HEK293 (cell line): ENCODE measurements around the gene MMADHC.

Experiments used
- CTCF ChIA-PET: fragments of 350-600 bp; formaldehyde crosslinking; extraction: SDS; loops from one replicate; lab custom pipeline; 2021; ENCODE audit warnings: antibody characterized with exemption; lab: Yijun Ruan, JAX
- POLR2A ChIA-PET: fragments of 300-600 bp; formaldehyde crosslinking; extraction: SDS; loops from one replicate; lab custom pipeline; 2020; ENCODE audit warnings: antibody characterized with exemption, inconsistent platforms; lab: Yijun Ruan, JAX
- H3K27ac ChIP-seq: fragments of 200-500 bp; sonication (Bioruptor generic); 2 replicates; pipeline ENCODE4 v1.5.1; 2014; ENCODE audit warnings: low read depth, low read length, control low read depth, inconsistent platforms; ENCODE audit errors: extremely low read depth
- H3K36me3 ChIP-seq, 2 experiments: fragments of 200-500 bp in 1 of 2; sonication (Bioruptor generic) in 1 of 2; 1 replicate in 1 of 2; 2 replicates in 1 of 2; pipeline ENCODE4 v1.5.1; 2014 to 2017; ENCODE audit warnings: inconsistent platforms in 2 of 2, low read length in 2 of 2; ENCODE audit not compliant: control insufficient read depth in 2 of 2, insufficient read depth in 1 of 2
- H3K4me1 ChIP-seq: fragments of 200-500 bp; sonication (Bioruptor generic); 2 replicates; pipeline ENCODE4 v1.5.1; 2014; ENCODE audit warnings: mild to moderate bottlenecking, low read length, inconsistent platforms; ENCODE audit not compliant: control insufficient read depth, insufficient read depth
- H3K4me3 ChIP-seq: 2 replicates; pipeline ENCODE4 v1.5.1; 2011; ENCODE audit warnings: low read depth, mild to moderate bottlenecking, control low read depth, low read length, moderate library complexity
- H3K9me3 ChIP-seq: fragments of 200-500 bp; sonication (Bioruptor generic); 2 replicates; pipeline ENCODE4 v1.5.1; 2014; ENCODE audit warnings: low read depth, low read length, inconsistent platforms; ENCODE audit not compliant: control insufficient read depth, insufficient read depth
- FEZF1 ChIP-seq: fragments of 450-650 bp; formaldehyde crosslinking; IDR thresholded peaks from 2 replicates; pipeline ENCODE4 v1.5.1; 2016; ENCODE audit warnings: missing biosample characterization, missing genetic modification characterization
- GLI4 ChIP-seq: fragments of 450-650 bp; formaldehyde crosslinking; IDR thresholded peaks from 2 replicates; pipeline ENCODE4 v1.5.1; 2016; ENCODE audit warnings: missing biosample characterization, missing genetic modification characterization
- HOXA7 ChIP-seq: sonication (generic); formaldehyde crosslinking; IDR thresholded peaks from 2 replicates; pipeline ENCODE4 v1.8.1; 2022; ENCODE audit warnings: missing genetic modification reagents, borderline replicate concordance
- MZF1 ChIP-seq: fragments of 450-650 bp; formaldehyde crosslinking; IDR thresholded peaks from 2 replicates; pipeline ENCODE4 v1.5.1; 2017; ENCODE audit warnings: missing biosample characterization, missing genetic modification characterization, borderline replicate concordance
- PRDM4 ChIP-seq: fragments of 450-650 bp; formaldehyde crosslinking; IDR thresholded peaks from 2 replicates; pipeline ENCODE4 v1.5.1; 2017; ENCODE audit warnings: missing biosample characterization, missing genetic modification characterization
- SCRT2 ChIP-seq: fragments of 450-650 bp; formaldehyde crosslinking; IDR thresholded peaks from 2 replicates; pipeline ENCODE4 v1.5.1; 2016; ENCODE audit warnings: missing biosample characterization, missing genetic modification characterization
- SP7 ChIP-seq: fragments of 450-650 bp; formaldehyde crosslinking; IDR thresholded peaks from 2 replicates; pipeline ENCODE4 v1.5.1; 2016; ENCODE audit warnings: missing biosample characterization, missing genetic modification characterization
- YY1 ChIP-seq: fragments of 450-650 bp; formaldehyde crosslinking; IDR thresholded peaks from 2 replicates; pipeline ENCODE4 v1.5.1; 2018; ENCODE audit warnings: missing biosample characterization, missing genetic modification characterization
- ZBTB17 ChIP-seq: fragments of 450-650 bp; formaldehyde crosslinking; IDR thresholded peaks from 2 replicates; pipeline ENCODE4 v1.5.1; 2016; ENCODE audit warnings: missing biosample characterization, missing genetic modification characterization
- ZBTB21 ChIP-seq: fragments of 450-650 bp; formaldehyde crosslinking; IDR thresholded peaks from 2 replicates; pipeline ENCODE4 v1.5.1; 2017; ENCODE audit warnings: missing biosample characterization, missing genetic modification characterization
- ZBTB44 ChIP-seq: fragments of 450-650 bp; IDR thresholded peaks from 2 replicates; pipeline ENCODE4 v1.5.1; 2018; ENCODE audit warnings: missing biosample characterization, mild to moderate bottlenecking, missing genetic modification characterization
- ZNF280C ChIP-seq: fragments of 450-650 bp; formaldehyde crosslinking; IDR thresholded peaks from 2 replicates; pipeline ENCODE4 v1.5.1; 2016; ENCODE audit warnings: missing biosample characterization, missing genetic modification characterization
- ZNF394 ChIP-seq: fragments of 450-650 bp; formaldehyde crosslinking; IDR thresholded peaks from 2 replicates; pipeline ENCODE4 v1.5.1; 2016; ENCODE audit warnings: missing biosample characterization, missing genetic modification characterization, mild to moderate bottlenecking, moderate library complexity, borderline replicate concordance
- ZNF513 ChIP-seq: fragments of 450-650 bp; IDR thresholded peaks from 2 replicates; pipeline ENCODE4 v1.5.1; 2018; ENCODE audit warnings: missing biosample characterization, missing genetic modification characterization
- ZNF544 ChIP-seq: fragments of 450-650 bp; formaldehyde crosslinking; IDR thresholded peaks from 2 replicates; pipeline ENCODE4 v1.5.0; 2017; ENCODE audit warnings: missing biosample characterization, missing genetic modification characterization
- ZNF555 ChIP-seq: fragments of 450-650 bp; formaldehyde crosslinking; conservative IDR thresholded peaks from 2 replicates; pipeline ENCODE4 v1.5.1; 2017; ENCODE audit warnings: missing biosample characterization, mild to moderate bottlenecking, missing genetic modification characterization, inconsistent platforms
- ZNF747 ChIP-seq: fragments of 450-650 bp; formaldehyde crosslinking; IDR thresholded peaks from 2 replicates; pipeline ENCODE4 v1.5.1; 2016; ENCODE audit warnings: missing biosample characterization, missing genetic modification characterization
- ZSCAN4 ChIP-seq: fragments of 450-650 bp; formaldehyde crosslinking; IDR thresholded peaks from 2 replicates; pipeline ENCODE4 v1.5.1; 2017; ENCODE audit warnings: missing biosample characterization, missing genetic modification characterization

Gene MMADHC

GRCh38 chr2:149616681-149617456 lies 29.3 kb upstream of the MMADHC start (continued):
- TF ChIP-seq ZBTB44 (tag by site-specific recombination) (no peak), ZNF544 (tag by site-specific recombination) (no peak), FEZF1 (tag by site-specific recombination) (no peak), PRDM4 (tag by site-specific recombination) (no peak), ZBTB17 (no peak)

- Histone ChIP-seq H3K36me3 (no peaks in the 10 kb centered on the region), H3K4me3 (no peak overlapping the region), H3K4me1 (no peaks in the 10 kb centered on the region), H3K27ac (no peak overlapping the region), H3K9me3 (no peaks in the 10 kb centered on the region)
- TF ChIP-seq ZNF513 (tag by site-specific recombination) (no peak), GLI4 (tag by site-specific recombination) (no peak), SCRT2 (tag by site-specific recombination) (no peak), ZNF280C (tag by site-specific recombination) (no peak), MZF1 (tag by site-specific recombination) (no peak)
- POLR2A ChIA-PET, result interaction anchor here (0.6 kb wide), 1 partner anchor 1795 kb away, joined by 4 read pairs; no protein-coding TSS in a partner anchor
- CTCF ChIA-PET, result interaction anchor here (0.6 to 1.3 kb wide), 4 partner anchors 17 to 570 kb away, joined by 3 to 4 read pairs (median 4); no protein-coding TSS in a partner anchor
Observed at GRCh38 chr2:149613704-149614103, 26.1 kb upstream of the MMADHC start.

- no peak overlapping the region for H3K27ac ChIP-seq
- no peak for TF ChIP-seq ZSCAN4 (tag by site-specific recombination)
- TF ChIP-seq YY1 (tag by site-specific recombination), result no peak
- no peak for TF ChIP-seq ZNF555 (tag by site-specific recombination)
- no peak for TF ChIP-seq SP7 (tag by site-specific recombination)
- no peak for TF ChIP-seq ZNF394 (tag by site-specific recombination)
- no peak for TF ChIP-seq HOXA7 (CRISPR knock-in tag)
- TF ChIP-seq ZNF747 (tag by site-specific recombination), result no peak
- TF ChIP-seq ZBTB21, result no peak
- TF ChIP-seq, all 188 proteins: peak for 0
- no peaks in the 10 kb centered on the region for H3K36me3 ChIP-seq
- ChIA-PET CTCF (no interaction called here), POLR2A (no interaction called here)
- no peak overlapping the region for H3K4me3 ChIP-seq
- no peaks in the 10 kb centered on the region for H3K4me1 ChIP-seq
- no peaks in the 10 kb centered on the region for H3K9me3 ChIP-seq
Observed at GRCh38 chr2:149612122-149612521, 24.5 kb upstream of the MMADHC start.
